Measurements from ENCODE around the gene AMN1. TPM values are rescaled to one million over a fixed set of nuclear protein-coding genes. Genes with fewer than 3 reads are reported as not detected.

Gene AMN1
- total RNA-seq, 1 experiment from 2014 or later = 12.1 TPM

GRCh38 chr12:31750747-31751039 is 21.9 kb upstream of the AMN1 start (continued):
- TF ChIP-seq ATF2 (CRISPR knock-in tag; IDR thresholded peaks at IDR 0.05; ENCODE audit: borderline replicate concordance, low read depth) (no peak), RELA (CRISPR knock-in tag; IDR thresholded peaks at IDR 0.05; ENCODE audit: borderline replicate concordance) (no peak), TP53 (CRISPR knock-in tag; IDR thresholded peaks at IDR 0.05) (no peak), ZNF416 (CRISPR knock-in tag; IDR thresholded peaks at IDR 0.05) (no peak)

DNA sequence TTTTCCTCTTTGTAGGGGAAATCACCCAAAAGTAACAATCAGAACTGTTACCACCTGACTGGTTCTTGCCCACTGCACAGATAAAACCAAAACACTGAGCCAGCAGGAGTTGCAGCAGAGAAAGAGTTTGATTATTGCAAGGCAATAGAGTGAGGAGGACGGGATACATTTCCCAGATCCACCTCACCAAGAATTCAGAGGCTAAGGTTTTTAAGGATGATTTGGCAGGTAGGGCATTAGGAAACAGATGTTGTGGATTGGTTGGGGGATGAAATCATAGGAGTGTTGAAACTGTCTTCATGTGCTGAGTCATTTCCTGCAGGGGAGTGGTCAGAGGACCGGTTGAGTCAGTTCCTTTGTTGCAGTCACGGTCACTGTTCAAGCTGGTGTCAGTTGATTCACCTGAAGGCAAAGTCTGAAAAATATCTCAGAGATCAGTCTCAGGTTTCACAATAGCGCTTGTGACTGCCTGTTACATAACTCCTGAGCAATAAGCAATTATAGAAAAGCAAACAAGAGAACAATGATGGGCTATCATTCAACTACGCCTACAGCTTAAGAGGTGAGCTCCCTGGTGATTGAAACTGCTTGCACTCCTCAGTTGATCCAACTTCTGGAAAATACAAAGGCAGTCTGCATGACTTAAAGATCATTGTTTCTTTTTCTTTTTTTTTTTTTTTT is 20.3 kb upstream of the AMN1 start:
- Mint-ChIP-seq H3K4me1 (peaks cover 35% of the 10 kb centered on the region), H3K36me3 (peaks cover 7% of the 10 kb centered on the region; the same call in 1 of the 2 replicates), H3K4me3 (no peak overlapping the region), H3K27ac (peak overlapping the region; percentile 95), H3K9me3 (peaks cover 7% of the 10 kb centered on the region), H3K27me3 (ENCODE audit: low read depth) (no peaks in the 10 kb centered on the region; the same call in 1 of the 2 replicates)
- TF ChIP-seq JUN (CRISPR knock-in tag; IDR thresholded peaks at IDR 0.05) (peak; percentile 78; the same call in 1 of the 2 replicates), GABPB1 (CRISPR knock-in tag; IDR thresholded peaks at IDR 0.05) (peak; percentile 95), TCF7 (CRISPR knock-in tag; IDR thresholded peaks at IDR 0.05; ENCODE audit: low read depth) (no peak), ZBTB21 (CRISPR knock-in tag; IDR thresholded peaks at IDR 0.05; ENCODE audit: borderline replicate concordance) (no peak), TEAD1 (CRISPR knock-in tag; IDR thresholded peaks at IDR 0.05) (peak; percentile 55; the same call in 1 of the 2 replicates), ZNF232 (CRISPR knock-in tag; IDR thresholded peaks at IDR 0.05) (peak; percentile 64; the same call in 1 of the 2 replicates), PREB (CRISPR knock-in tag; IDR thresholded peaks at IDR 0.05; ENCODE audit: borderline replicate concordance) (0 out of 2 replicates have a peak, but pooled peaks have one; percentile 79), ZNF219 (CRISPR knock-in tag; IDR thresholded peaks at IDR 0.05; ENCODE audit: borderline replicate concordance) (no peak), USF1 (CRISPR knock-in tag; IDR thresholded peaks at IDR 0.05) (0 out of 2 replicates have a peak, but pooled peaks have one; percentile 25), FOXK1 (CRISPR knock-in tag; IDR thresholded peaks at IDR 0.05) (peak; percentile 82), FOXP4 (CRISPR knock-in tag; IDR thresholded peaks at IDR 0.05) (peak; percentile 72; the same call in 1 of the 2 replicates), E2F4 (CRISPR knock-in tag; IDR thresholded peaks at IDR 0.05; ENCODE audit: borderline replicate concordance, low read depth) (no peak), NFE2L1 (CRISPR knock-in tag; IDR thresholded peaks at IDR 0.05) (peak; percentile 99), ETV6 (CRISPR knock-in tag; IDR thresholded peaks at IDR 0.05) (0 out of 2 replicates have a peak, but pooled peaks have one; percentile 39), EMX1 (CRISPR knock-in tag; IDR thresholded peaks at IDR 0.05) (no peak), CTCF (IDR thresholded peaks at IDR 0.05) (no peak), ZNF121 (CRISPR knock-in tag; IDR thresholded peaks at IDR 0.05) (no peak), SP1 (CRISPR knock-in tag; conservative IDR thresholded peaks at IDR 0.05) (peak; percentile 59; the same call in 1 of the 2 replicates), ZBTB43 (CRISPR knock-in tag; IDR thresholded peaks at IDR 0.05) (no peak), NFYB (CRISPR knock-in tag; conservative IDR thresholded peaks at IDR 0.05; ENCODE audit: low read depth) (0 out of 2 replicates have a peak, but pooled peaks have one; percentile 14)
- ChIA-PET CTCF (interaction anchor here (0.9 to 1.0 kb wide), 2 partner anchors 11 to 47 kb away, joined by 3 to 7 read pairs; no protein-coding TSS in a partner anchor), POLR2A (interaction anchor here (0.6 kb wide), 1 partner anchor 17 kb away, joined by 3 read pairs; no protein-coding TSS in a partner anchor)
- ATAC-seq (peak; percentile 92), DNase-seq (ENCODE audit: low spot score) (peak; percentile 33)
